HG02884 (cell line): Measurements from ENCODE around the gene PYCR2.
"Not testable (repeated sequence)": the region's sequence is repeated elsewhere in the genome, so short reads cannot be mapped to it uniquely, and the experiment has no call there.

Experiments used
- ATAC-seq: cut with Tn5 transposase; IDR thresholded peaks from one replicate; pipeline ENCODE4 v1.9.1; 2021; ENCODE audit warnings: mild to moderate bottlenecking, moderate library complexity; ENCODE audit not compliant: unreplicated experiment

Gene PYCR2

GRCh38 chr1:225896494-225896893 is 27.6 kb downstream of the PYCR2 start:
- ATAC-seq: no peak

DNA sequence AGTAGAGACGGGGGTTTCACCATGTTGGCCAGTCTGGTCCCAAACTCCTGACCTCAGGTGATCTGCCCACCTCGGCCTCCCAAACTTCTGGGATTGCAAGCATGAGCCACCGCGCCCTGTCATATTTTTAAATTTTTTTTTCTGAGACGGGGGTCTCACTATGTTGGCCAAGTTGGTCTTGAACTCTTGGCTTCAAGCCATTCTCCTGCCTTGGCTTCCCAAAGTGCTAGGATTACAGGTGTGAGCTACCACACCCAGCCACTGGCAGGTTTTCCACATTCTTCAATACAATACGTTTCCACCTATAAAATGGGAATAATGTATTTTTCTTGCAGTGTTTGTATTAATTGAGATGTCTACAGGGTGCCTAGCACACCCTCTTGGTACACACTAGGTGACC is 31.7 kb downstream of the PYCR2 start:
- ATAC-seq: no peak

- no peak for ATAC-seq
These were observed 32.6 kb downstream of the PYCR2 start for GRCh38 chr1:225891229-225891972.

GRCh38 chr1:225890346-225891228 is 33.5 kb downstream of the PYCR2 start:
- no peak for ATAC-seq

- no peak for ATAC-seq
These were observed 34.3 kb downstream of the PYCR2 start for GRCh38 chr1:225889743-225890142.

DNA sequence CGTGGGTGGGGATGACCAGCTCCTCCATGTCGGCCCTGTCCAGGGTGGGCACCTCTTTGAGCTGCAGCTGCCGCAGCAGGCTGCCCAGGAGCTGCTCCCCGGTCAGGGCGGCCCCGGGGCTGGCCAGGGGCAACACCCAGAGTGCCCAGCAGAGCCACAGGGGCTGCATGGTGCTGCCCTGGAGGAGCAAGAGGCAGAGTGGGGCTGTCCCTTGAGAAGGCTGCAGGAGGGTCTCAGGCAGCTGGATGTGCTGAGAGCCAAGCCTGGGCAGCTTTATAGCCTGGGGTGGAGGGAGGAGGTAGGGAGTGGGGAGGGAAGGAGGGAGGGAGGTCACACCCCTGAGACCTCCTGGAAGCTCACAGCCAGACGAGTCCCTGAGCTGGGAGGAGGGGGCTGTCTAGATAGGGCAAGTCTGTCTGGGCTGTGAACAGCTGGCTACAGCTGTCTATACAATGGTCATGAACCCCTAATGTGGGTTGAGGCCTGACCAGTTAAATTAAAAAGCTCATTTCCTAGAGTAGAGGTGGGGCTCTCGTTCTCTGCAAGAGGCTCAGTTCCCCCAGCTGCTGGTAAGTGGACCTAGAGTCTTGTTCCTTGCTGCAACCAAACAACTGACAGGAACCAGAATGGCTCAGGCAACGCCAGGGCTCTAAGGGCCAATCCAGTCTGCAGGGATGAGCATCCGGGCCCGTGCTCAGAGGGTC is 35.0 kb downstream of the PYCR2 start, which contains the start of gene LEFTY1:
Gene LEFTY1 (minus strand): TSS at position 249 of the 704 bp plus-strand sequence. CDS start 80 bp downstream, at position 169.
- no peak for ATAC-seq

DNA sequence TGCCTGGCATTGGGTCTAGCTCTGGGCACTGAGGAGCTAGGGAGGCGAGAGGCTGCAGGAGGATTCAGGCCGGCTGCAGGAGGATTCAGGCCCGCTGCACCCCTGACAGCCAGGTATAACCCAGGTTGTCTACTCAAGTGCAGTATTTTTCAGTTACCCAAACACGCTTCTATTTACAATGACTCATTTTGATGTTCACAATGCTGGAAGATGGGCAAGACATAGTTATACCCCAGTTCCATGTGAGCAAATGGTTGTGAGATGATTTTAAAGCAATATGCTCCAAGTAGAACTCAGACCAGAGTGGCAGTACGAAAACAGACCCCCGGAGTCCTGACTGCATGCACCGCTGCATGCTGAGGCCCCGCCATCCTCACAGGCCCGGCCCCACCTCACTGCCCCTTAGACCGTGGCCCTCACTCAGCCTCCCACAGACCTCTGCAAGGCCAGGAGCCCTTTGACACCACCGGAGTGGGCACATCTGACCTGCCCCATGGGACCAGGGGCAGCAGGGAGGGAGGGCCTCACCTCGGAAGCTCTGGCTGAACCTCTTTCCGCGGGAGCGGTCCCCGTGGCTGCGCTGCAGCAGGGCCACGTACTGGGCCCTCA is 35.7 kb downstream of the PYCR2 start:
- no peak for ATAC-seq

GRCh38 chr1:225887554-225888288 is 36.3 kb downstream of the PYCR2 start:
- not testable (repeated sequence) for ATAC-seq

DNA sequence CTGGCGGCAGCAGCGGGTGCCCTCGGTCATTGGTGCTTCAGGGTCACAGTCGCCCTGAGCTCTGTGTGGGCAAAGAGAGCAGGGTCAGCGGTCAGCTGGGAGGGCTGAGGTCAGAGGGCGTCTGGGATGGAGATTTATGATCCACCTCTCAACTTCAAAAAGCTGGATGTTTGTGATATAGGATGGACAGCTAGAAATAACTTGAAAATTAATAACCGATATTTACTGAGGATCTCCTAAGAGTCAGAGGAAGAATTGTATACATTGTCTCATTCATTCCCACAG is 37.1 kb downstream of the PYCR2 start:
- ATAC-seq: no peak

GRCh38 chr1:225886159-225887029 is 37.7 kb downstream of the PYCR2 start:
- no peak for ATAC-seq

DNA sequence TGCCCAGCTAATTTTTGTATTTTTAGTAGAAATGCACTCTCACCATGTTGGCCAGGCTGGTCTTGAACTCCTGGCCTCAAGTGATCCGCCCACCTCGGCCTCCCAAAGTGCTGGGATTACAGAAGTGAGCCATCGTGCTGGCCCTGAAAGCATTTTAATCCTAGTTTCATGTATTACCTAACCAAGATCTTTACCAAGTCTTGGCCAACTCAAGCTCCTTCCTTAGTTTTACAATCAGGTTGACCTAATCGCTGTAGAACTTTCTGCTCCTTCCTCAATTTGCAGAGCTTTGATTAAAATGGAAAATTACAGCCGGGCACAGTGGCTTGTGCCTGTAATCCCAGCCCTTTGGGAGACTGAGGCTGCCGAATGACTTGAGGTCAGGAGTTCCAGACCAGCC is 38.7 kb downstream of the PYCR2 start:
- no peak for ATAC-seq

- no peak for ATAC-seq
These were observed 40.3 kb downstream of the PYCR2 start for GRCh38 chr1:225883616-225884265.

- peak; percentile 20 for ATAC-seq
These were observed 41.1 kb downstream of the PYCR2 start for GRCh38 chr1:225882694-225883615.

DNA sequence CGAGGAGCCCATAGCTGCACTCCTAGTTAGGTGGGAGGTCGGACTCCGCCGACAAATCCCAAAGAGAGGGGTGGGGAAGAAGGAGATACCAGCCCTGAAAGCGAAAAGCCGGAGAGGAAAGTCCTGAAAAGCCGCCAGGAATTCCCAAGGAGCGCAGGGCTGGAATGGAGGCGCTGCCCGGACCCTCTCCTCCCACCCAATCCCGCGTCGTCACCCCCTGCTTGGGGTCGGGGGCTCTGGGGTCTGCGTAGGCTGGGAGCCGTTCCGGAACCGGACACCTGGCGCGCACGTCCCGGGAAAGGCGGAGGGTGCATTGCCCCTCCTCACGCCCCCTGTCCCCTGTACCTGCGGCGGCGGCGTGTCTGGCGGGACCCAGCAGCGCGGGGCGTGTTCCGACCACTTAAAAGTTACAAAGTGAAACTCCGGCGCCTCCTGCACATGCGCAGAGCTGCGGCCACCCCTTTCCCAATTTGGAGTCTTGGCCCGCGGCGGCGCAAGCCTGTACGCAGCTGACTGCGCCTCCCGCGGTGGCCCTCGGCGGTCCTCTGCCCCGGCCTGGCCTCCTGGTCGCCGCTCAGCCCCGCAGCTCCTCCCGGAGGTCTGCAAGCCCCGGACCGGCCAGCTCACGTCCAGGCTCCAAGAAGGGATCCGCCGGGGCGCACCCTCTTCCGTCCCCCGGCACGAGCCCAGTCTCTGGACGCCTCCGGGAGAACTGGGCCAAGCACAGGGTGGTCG is 41.9 kb downstream of the PYCR2 start, which contains the start of gene TMEM63A:
Gene TMEM63A (minus strand): TSS at position 422 of the 735 bp plus-strand sequence. CDS start 4,800 bp downstream, outside the sequence.
- ATAC-seq: peak; percentile 54

DNA sequence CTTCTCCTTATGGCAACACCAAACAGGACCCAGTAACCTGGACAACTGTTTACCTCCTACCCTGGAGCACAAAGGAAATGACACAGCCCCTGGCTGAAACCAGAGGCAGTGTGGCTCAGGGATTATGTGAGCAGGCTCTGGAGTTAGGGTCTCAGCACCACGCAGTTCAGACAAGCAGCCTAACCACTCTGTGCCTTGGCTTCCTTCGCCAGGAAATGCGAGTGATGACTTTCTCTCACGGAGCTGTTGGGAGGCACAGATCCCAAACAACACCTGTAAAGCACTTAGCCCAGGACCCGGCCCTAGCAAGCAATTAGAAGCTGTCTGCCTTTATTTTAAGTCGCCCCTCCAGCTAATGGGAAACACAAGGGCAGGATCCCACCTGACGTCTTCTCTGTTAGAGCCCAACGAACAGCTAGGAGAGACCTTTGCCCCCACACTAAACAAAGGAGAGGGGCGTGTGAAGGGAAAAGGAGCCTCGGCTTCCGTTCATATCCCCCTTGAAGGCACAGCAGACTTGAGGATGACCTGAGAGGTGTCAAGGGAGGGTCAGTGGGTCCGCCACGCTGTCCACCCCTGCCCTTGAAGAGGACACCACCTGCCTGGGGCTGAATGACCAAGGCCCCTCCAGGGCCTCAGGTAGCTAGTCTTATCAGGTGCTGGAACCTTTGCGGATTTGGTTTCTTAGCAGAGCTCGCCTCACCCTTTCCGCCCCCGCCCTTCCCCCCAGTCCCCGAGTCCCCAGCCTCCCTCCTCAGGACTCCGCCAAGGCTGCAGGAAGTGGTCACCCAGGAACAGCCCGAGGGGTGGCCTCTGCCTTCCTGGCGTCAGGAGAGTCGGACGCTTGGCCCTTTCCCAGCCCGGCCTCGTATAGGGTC is 42.7 kb downstream of the PYCR2 start:
- ATAC-seq: no peak

- no peak for ATAC-seq
These were observed 43.4 kb downstream of the PYCR2 start for GRCh38 chr1:225880636-225881035.
